GM21360 (cell line): Measurements from ENCODE around the gene HK1.
A peak's percentile ranks its signal among the peaks of the same experiment; 100 is the strongest.

ENCODE experiments used
- ATAC-seq: cut with Tn5 transposase; IDR thresholded peaks from one replicate; pipeline ENCODE4 v1.9.1; 2021; ENCODE audit warnings: mild to moderate bottlenecking, moderate library complexity; ENCODE audit not compliant: unreplicated experiment

Gene HK1

DNA sequence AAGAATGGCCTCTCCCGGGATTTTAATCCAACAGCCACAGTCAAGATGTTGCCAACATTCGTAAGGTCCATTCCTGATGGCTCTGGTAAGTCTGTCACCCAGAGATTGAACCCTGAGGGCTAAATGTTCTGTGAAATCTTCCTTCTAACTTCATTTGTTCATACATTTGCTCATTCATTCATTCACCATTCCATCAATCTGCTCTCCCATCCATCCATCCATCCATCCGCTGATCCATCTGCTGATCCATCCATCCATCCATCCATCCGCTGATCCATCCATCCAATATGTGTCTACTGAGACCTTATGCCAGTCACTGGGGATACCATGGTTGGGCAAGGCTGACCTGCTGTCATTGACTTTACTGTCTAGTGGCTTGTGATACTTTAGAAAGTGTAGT, 65.6 kb downstream of the HK1 start:
- no peak for ATAC-seq

DNA sequence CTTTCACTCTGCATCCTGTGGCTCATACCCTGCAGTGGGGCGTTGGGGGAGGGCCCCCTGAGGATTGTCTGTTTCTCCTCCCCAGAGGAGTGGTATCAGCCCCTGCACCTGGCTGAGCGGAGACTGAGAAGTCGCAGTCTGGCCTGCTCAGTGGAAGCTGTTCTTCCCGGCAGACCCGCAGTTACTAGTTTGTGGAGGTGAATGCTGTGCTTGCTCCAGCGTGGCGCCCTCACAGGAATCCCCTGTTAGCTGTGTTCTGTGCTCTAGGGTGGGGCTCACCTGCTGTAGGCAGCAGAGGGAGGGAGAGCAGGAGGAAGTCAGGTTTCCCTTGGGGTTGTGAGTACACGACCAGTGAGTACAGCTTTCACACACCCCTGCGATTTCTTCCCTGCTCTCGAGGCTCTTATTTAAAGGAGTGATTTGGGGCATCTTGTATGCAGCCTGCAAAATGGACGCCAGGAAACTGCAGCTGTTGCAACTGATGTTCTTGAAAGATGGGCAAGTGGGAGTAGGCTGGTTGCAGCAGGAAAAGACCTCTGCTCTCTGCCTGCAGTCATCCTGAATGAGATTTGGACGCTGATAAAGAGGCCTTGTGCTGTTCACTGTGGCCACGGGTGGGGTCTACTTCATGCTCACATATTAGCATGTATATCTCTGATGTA, 66.4 kb downstream of the HK1 start:
- peak; percentile 60 for ATAC-seq

DNA sequence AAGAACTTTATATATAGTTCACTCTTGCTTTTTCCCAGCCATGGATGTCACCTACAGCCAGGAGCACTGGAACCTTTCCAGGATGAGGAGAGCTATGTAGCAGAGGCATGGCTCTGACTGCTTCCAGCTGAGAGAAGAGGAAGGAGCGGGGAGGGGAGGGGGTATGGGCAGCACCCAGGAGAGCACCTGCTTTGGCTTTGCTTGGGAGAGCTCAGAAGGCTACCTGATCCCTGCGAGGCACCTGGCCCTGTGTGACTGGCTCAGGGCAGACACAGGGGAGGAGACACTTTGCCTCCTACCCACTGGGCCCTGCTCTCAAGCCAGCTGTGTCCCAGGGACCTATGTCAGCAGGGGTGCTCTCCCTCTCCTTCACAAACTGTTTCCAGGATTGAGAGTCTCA, 67.1 kb downstream of the HK1 start:
- ATAC-seq: no peak

DNA sequence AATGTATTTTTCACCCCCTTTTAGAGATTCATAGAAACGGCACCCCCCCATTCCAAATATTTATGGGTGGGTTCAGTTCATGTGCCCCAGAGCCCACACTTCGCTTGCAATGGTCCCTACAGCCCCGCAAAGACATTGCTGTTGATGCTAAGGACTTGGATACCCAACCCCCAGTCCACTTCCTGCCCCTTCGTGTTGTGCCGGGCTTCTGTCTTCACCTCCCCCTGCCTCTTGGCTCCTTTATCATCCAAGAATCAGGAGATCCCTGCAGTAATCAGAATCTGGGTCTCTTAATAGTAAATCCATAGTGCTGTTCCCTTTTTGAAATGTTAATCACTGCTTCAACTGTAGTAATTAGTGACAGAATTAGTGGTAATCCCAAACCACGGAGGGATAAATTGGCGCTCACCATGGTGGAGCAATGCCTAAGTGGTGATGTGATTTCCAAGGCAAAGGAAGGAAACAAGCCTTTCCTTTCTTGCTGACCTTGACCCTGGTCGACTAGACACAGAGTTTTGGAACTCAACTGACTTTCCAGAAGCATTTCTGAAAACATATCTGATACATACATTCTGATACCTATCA, 67.7 kb downstream of the HK1 start:
- no peak for ATAC-seq

DNA sequence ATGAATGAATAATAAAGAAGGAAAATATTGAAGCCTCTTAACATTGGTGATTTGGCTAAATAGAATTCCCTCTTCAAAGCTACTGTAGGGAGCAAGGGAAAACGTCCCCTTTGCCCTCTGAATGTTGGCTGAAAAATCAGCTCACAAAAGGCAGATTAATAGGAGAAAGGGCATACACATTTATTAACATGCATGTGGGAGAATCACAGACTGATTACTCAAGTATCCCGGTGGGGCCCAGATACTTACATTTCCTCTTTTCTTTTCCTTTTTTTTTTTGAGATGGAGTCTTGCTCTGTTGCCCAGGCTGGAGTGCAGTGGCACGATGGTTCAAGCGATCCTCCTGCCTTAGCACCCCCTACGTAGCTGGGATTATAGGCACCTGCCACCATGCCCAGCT, 68.5 kb downstream of the HK1 start:
- no peak for ATAC-seq

DNA sequence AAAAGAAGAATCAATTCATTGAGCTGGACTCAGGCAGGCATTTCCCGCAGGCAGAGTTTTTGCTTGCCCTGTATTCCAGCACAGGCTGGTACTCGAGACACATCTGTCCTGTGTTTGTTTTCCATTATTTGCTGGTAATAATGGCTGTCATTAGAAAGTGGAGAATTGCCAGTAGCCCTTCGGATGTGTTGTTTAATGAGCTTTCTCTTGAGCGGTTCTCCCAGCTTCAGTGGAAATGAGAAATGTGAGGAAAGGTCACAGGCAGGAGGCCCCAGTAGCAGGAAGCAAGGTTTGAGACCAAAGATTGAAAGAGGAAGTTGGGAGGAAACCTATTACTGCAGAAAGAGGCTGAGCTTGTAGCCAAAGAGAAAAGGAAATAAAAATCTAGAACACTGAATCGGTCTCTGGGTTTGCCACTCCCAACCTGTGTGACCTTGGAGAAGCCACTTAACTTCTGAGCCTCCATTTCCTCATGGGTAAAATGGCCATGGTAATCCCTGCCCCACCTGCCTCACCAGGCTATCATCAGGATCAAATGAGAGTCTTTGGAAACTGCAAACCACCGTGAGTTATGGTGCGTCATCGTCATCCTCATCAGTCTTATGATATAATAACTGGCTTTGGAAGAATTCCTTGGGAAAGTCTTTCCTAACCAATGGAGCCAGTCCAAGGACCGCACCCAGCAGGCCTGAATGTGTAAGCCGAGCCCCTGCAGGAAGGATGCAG, 70.7 kb downstream of the HK1 start:
- ATAC-seq: no peak

DNA sequence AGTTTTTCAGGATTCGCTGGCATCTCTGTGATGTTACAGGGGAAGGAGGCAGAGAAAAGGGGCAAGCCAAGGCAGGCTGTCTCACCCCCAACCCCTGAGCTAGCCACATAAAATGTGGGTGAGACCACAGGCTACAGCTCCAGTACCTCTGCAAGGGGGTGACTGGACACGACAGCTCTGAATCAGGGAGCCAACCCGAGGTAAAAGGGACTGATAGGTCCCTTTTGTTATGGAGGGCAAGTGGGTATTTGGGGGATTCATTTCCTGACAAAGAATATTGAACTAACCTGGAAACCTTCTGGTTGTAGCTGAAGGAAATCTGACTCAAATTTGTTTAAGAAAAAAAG, 71.2 kb downstream of the HK1 start:
- no peak for ATAC-seq

DNA sequence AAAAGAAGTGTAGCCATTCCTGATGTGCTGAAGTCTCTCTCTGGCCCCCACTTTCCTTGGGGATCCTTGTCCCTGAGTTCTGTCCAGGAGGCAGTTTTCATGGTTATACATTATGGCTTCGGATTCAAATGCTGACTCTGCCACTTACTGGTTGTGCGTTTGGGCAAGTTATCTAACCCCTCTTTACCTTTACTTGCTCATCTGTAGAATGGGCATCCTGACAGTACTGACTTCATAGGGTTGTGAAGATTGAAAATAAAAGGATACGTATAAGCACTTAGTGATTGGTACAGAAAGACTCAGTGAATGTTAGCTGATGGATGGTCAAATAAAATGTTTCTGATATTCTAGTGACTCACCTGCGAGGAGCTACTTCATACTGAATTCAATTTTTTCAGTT, 73.3 kb downstream of the HK1 start:
- no peak for ATAC-seq

DNA sequence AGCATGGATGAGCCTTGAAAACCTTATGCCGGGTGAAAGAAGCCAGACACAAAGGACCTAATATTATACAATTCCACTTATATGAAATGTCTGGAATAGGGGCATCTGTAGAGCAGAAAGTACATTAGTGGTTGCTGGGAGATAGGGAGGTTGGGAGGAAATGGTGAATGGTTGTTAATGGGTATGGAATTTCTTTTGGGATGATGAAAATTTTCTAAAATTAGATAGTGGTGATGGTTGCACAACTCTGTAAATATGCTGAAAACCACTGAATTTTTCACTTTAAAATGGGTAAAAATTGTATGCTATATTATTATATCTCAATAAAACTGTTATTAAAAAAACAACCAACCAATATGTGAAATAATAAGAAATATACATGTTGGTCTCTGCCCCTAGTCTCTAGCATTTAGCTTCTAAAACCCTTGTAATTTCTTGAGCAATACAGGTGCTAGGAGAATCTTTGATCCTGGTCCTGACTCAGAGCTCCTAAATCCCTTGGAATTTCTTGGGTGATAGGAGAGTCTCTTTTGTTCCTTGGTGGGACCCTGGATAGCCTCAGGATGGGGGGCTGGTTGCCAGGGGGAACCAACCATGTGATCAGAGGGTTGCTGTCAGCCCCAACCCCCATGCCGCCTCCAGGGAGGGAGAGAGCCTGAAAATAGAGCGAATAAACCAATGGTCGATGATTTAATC, 74.4 kb downstream of the HK1 start:
- no peak for ATAC-seq

DNA sequence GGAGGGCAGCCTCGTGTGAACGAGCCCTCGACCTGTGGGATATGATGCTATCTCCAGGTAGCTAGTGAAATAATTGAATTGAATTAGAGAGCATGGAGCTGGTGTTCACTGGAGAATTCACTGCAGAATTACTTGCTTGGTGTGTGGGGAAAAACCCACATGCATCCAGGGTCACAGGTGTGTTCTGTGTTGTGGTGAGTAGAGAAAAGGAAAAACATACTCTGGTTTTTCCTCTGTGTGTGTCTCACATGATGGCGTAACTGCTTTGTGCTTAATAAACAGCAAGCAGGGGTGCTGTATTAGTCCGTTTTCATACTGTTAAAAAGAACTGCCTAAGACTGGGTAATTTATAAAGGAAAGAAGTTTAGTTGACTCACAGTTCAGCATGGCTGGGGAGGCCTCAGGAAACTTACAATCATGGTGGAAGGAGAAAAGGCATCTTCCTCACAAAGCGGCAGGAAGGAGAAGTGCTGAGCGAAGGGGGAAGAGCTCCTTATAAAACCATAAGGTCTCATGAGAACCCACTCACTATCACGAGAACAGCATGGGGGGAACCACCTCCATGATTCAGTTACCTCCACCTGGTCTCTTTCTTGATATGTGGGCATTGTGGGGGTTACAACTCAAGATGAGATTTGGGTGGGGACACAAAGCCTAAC, 75.8 kb downstream of the HK1 start:
- ATAC-seq: no peak

DNA sequence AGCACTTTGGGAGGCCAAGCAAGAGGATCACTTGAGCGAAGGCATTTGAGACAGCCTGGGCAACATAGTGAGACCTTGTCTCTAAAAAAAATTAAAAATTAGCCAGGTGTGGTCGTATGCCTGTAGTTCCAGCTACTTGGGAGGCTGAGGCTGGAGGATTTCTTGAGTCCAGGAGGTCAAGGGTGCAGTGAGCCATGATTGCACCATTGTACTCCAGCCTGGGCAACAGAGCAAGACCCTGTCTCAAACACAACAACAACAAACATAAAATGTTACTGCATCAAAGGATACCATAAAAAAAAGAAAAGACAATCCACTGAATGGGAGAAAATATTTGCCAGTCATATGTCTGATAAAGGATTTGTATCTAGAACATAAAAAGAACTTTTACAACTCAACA, 77.9 kb downstream of the HK1 start:
- ATAC-seq: no peak

DNA sequence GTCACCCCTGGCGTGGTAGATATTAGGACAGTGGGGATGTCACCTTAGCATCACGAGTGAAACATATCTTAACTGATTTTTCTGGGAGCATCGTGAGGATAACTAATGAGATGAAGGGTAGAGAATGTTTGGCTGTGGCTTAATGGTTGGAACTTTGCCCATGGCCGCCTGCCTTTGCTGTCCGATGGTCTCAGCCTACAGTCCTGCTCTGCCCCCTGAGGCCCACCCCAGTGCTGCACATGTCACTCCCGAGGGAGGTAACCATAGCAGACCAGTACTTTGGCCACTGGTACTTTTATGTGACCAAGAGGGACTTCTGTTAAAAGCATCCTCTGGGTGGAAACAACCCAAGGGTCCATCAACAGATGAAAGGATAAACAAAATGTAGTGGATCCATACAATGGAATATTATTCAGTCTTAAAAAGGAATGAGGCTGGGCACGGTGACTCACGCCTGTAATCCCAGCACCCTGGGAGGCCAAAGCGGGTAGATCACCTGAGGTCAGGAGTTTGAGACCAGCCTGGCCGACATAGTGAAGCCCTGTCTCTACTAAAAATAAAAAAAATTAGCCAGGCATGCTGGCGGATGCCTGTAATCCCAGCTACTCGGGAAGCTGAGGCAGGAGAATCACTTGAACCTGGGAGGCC, 80.0 kb downstream of the HK1 start:
- ATAC-seq: no peak

DNA sequence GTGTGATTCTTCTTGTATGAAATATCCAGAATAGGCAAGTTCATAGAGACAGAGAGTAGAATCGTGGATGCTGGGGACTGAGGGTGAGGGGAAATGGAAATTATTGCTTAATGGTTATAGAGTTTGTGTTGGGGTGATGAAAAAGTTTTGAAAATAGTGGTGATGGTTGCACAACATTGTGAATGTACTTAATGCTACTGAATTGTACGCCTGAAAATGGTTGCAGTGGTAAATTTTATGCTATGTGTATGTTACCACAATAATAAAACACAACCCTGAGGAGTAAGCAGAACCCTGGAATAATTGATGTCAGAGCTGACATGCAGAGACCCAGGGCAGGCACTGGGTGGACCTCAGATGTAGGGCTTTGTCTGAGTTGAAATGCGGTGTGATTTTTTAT, 80.9 kb downstream of the HK1 start:
- no peak for ATAC-seq

DNA sequence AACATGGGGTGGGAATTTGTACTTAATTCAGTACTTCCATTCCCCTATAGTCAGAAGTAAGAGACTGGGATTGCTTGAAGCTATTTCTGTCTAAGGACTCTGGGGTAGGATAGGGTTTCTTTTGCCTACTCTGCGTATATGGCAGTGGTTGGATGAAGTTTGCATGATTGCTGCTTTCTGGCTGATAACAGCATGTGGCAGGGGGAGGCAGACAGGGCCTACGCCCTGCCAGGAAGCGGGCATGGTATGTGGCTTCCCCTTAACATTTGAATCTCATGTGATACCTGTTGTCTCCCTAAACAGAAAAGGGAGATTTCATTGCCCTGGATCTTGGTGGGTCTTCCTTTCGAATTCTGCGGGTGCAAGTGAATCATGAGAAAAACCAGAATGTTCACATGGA, 81.3 kb downstream of the HK1 start:
- no peak for ATAC-seq

DNA sequence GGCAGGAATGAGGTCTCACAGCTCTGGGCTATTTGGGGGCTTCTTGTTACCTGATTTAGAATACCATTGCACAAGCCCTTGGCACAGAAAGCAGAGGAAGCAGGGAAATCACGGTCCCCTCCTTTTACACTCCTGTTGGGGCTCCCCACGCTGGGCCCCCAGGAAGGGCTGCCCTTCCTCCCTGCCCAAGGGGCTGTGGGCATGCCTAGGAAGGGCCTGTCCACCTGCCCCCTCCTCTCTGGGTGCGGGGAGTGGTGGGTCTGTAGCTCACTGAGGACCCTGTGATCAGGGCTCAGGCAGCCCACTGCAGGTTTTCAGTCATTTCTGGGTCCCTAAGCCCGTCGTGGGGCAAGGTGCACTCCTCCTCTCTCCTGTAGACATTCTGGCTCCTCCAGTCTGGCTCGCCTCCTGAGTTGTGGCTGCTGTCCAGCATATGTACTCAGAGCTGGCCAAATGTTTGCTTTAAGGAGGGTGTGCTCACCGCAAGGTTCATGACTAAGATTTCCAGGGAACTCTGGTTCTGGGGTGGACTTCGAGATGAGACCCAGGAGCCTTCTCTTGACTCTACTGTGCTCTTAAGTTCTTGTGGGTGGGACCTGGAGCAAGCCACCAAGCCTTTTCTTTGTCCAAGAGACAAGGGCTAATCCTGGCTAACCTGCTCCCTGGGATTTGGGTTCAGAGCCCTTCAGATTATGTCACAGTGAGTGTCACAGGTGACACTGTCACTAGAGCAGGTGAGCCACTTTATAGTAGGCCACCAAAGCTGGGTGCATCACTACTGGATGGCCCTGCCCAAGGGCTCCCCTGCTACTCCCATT, 82.4 kb downstream of the HK1 start:
- no peak for ATAC-seq

DNA sequence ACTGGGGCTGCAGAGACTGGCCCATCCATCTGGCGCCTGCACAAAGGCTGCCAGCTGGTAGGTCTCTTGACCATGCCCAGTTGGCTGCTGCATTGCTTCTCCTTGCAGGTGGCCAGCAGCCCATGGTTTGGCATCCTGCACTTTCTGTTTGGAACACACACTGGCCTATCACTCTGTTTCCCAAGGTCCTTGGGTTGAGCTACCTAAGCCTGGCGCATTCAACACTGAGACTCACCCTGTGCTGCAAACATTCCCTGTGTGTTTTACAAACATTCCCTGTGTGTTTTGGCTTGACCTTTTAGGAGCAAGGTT, 83.0 kb downstream of the HK1 start:
- ATAC-seq: no peak

DNA sequence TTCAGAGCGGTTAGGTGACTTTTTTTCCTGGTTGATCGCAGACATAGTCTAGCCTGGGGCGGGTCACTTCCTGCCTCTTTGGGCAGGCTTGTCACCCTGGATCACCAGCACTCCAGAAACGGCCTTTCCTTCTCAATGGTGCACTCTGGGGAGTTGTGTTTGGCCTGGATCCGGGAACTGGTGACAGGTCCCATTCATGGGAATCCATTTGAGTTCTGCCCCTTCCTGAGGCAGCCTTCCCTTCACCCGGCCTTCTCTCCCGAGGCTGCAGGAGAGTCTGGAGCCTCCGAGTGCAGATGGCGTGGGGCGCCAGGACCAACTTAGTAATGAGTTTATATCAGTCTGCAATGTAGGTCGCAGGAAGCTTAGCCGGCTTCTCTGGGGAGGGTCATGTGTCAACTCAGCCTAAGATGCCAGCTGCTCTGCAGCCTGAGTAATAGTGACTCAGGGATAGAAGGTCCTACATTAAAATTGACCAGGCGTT, 84.2 kb downstream of the HK1 start:
- no peak for ATAC-seq

DNA sequence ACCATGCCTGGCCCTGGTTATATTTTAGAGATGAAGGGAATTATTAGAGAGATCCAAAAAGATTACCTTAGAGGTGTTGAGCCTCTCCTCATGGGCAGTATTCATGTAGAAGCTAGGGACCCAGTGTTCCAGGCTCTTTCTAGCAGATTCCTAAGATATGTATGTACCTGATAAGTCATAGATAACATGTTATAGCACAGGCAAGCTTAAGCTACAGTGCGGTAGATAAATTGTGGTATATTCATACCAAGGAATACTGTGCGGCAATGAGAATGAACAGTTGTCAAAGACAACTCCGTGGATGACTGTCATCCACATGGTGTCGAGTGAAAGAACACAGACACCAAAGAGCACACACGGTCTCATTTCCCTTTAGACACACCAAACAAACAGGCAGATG, 85.4 kb downstream of the HK1 start:
- no peak for ATAC-seq

DNA sequence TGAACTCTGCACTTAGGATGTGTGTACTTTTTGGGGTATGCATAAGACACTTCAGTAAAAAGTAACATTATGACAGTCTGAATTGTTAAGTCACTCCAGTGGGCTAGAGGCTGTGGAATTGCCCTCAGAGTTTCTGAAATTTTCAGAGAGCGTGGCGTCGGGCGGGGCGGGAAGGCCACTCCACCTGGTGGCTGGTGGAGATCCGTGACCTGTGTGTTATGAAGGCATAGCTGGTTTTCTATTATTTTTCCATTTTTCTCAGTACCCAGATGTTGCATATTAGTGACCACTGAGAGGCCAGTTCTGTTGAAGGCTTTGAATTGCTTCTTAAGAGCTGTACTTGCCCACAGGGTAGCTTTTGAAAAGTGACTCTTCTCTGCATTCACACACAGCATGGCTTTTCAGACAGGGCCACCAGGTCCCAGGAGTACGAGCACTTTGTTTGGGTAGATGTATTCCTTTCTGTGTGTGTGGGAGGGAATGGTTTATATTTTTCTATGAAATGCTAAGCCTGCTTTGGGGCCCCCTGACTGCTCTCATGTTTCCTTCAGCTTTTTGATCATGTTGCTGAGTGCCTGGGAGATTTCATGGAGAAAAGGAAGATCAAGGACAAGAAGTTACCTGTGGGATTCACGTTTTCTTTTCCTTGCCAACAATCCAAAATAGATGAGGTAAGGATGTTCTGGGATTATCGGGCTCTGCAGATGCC, 86.1 kb downstream of the HK1 start:
- ATAC-seq: no peak

DNA sequence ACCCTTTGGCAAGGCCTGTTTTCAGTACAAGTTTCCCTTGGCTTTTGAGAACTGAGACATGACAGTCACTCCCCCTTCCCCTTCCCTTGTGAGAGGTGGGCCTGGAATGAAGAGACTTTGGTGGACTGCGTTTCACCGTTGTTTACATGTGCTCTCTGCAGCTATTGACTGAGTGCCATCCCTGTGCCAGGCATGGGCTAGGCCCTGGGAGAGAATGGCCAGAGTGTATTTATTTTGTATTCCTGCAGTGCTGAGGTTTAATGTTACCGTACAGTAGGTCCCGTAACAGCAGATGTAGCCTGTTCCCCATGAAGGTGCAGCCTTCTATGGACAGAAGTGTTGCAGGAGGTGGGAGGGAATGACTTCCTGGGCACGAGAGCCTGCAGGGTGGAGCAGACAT, 88.4 kb downstream of the HK1 start:
- no peak for ATAC-seq
